HG03354 (cell line): ENCODE results near the gene EPC2.

Experiments used
- ATAC-seq: cut with Tn5 transposase; IDR thresholded peaks from one replicate; pipeline ENCODE4 v1.9.1; 2021; ENCODE audit warnings: mild to moderate bottlenecking; ENCODE audit not compliant: unreplicated experiment, poor library complexity, severe bottlenecking

Gene EPC2

DNA sequence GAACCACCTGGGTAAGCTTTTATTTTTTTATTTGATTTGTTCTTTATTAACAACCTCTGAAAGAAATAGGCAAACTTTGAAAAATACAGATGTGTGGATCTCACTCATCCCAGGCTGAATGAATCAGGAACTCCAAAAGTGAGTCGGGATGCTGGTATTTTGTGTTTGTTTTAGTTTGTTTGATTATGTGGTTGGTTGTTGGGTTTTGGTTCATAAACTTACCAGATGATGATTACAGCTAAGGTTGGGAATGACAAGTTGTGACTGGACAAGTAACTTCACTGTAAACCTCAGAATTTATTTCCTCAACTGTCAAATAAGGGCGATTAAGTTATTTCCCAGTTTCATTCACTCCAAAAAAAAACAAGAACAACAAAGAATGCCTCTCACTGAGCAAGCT lies 150.0 kb downstream of the EPC2 start:
- ATAC-seq, result no peak

DNA sequence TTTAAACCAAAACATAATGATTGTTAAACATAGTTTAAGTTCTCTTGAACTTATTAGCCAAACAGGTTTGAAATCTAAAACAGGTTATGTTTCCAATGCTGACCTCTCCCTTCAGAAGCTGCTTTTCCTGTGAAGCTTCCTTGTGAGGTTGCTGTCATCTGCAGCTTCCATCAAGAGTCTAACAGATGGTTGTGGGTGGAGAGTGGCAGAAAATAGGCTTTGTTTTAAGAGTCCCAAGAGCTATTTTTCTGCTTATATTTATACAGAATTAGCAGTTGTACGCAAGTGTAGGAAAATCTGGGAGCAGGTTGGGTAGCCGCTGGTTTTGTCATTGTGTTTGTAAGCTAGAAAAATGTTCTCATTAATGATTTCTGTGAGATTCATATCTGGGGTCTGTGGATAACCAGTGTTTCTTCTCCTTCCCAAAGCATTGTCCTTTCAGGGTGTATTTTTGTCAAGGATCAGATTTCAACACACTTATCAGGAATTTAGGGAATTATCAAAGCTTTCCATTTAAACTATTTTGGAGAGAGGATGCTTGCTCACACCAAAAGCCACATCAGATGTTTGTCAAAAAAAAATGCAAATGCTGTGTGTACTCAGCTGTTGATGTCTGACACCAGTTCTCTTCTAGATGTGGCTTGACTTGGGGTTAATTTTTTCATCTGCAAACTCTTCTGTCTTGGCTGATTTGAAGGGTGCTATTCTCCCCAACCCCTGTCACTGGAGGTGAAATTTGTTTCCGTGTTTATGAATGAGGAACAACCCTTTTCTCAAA lies 152.4 kb downstream of the EPC2 start:
- ATAC-seq, result no peak

DNA sequence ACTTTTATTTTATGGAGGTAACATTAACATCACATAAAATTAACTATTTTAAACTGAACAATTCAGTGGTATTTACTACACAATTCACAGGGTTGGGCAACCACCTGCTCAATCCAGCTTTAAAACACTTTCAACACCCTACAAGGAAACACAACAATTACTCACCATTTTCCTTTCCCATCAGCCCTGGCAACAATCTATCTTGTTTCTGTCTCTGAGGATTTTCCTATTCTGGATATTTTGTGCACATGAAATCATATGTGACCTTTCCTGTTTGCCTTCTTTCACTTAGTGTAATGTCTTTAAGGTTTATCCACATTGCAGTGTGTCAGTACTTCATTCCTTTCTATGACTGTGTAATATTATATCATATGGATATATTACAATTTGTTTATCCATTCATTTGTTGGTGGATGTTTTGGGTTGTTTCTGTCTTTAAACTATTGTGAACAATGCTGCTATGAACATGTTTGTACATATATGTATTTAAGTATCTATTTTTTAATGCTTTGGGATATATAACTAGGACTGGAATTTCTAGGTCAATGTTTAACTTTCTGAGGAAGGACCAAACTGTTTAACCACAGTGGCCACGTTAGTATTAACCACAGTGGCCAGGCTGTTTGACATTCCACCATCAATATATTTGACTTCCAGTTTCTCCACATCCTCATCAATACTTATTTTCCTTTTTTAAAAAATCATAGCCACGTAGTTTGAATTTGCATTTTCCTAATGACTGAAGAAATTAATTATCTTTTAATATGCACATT lies 158.1 kb downstream of the EPC2 start:
- ATAC-seq, result no peak

DNA sequence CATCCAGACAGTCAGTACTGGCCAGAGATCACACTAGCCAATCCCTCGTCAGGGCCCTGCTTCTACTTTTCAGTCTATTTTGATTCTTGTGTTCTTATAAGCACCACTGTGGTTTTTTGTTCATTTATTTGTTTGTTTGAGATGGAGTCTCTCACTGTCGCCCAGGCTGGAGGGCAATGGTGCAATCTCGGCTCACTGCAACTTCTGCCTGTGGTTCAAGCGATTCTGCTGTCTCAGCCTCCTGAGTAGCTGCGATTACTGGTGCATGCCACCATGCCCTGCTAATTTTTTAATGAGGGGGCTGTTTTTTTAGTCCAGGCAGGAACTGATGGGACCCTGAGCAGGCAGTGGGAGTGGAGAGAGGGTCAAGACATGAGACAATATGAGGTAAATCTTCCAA lies 165.5 kb downstream of the EPC2 start:
- ATAC-seq, result no peak

DNA sequence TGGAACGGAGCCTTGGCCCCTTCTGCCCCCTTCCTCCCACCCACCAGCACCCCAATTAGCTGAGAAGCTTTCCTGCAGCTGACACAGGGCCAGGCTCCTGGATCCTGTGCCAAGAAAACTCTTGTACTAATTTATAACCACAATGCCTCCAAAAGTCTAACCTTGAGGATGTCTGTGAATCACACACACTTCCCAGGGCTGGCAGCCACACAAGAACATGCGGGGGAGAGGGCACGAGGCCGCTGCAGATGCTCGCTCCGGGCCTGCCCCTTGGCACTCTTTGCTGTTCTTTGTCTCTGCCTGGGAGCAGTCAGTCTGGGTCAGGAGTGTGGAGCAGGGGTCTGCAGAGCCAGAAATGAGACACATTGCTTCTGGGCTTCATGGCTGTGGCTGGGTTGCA lies 167.8 kb downstream of the EPC2 start:
- ATAC-seq, result no peak

DNA sequence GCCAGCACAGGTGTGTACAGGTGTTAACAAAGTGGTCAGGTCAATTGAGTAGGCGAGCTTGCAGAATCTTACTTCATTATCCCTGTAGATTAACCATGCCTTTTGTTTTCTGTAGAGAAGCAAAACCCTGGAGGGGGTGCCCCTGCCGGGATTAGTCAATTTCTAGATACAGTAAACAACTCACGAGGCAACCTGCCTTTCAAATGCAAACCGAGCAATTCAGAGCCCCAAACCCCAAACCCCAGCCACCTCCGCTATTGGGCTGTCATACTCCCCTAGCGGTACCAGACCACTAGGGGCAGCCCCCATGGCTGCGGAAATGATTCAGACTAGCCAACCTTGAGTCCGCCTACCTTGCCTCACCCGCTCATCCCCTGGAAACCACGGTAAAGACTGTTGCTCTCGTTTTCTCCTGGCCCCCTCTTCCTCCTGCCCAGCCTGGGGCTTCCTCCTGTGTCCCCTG lies 169.1 kb downstream of the EPC2 start:
- ATAC-seq, result peak; percentile 98

DNA sequence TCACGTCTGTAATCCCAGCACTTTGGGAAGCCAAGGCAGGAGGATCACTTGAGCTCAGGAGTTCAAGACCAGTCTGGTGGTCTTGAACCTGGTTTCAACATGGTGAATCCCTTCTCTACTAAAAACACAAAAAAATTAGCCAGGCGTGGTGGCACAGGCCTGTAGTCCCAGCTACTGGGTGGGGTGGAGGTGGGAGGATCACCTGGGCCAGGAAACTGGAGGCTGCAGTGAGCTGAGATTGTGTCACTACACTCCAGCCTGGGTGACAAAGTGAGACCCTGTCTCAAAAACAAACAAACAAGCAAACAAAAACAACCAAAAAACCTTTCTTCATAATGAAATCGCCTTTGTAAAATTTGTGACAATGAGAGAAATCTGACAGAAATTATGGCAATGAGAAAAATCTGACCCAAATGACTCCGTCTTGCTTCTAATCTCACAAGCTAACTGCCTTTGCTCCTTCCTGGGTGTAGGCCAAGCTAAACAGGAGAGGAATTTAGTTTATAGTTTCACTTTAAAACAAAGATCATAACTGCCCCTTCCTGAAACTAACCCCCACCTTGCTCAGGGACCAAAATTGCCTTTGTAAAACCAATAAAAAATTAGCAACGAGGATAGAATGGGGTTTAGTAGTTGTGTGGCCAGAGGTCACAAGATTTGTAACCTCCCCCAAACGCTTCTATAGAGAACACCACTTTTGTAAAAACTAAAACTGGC lies 169.8 kb downstream of the EPC2 start:
- no peak for ATAC-seq

DNA sequence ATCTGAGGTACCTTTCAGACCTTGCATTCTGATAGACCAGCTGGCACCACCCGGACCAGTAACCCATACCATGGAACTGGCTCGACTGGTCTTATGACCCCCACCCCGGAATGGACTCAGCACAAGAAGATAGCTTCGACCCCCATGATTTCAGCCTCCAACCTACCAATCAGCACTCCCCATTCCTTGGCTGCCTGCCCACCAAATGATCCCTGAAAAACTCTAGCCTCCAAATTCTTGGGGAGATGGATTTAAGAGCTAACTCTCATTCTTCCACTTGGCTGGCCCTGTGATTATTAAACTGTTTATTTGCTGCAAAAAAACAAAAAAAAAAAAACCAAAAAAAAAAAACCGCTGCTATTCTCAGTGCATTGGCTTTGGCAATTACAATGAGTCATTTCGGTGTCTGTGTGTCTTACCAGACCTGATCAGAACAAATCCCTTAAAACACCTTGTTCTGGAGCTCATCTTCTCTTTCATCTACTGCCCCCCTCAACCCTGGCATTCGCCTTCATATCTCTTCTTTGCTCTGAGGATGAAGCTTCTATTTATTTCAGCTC lies 170.4 kb downstream of the EPC2 start:
- ATAC-seq, result no peak

DNA sequence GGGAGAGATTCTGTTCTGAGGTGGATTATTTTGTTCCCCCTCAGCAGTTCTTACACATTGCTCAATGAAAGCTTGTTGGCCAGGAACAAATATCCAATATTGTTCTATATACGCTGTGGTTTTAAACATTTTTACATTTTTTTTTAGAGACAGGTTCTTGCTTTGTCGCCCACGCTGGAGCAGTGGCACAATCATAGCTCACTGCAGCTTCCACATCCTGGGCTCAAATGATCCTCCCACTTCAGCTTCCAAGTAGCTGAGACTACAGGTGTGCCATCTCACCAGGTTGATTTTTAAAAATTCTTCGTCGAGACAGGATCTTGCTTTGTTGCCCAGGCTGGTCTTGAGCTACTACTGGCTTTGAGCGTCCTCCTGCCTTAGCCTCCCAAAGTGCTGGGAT lies 171.6 kb downstream of the EPC2 start:
- no peak for ATAC-seq

DNA sequence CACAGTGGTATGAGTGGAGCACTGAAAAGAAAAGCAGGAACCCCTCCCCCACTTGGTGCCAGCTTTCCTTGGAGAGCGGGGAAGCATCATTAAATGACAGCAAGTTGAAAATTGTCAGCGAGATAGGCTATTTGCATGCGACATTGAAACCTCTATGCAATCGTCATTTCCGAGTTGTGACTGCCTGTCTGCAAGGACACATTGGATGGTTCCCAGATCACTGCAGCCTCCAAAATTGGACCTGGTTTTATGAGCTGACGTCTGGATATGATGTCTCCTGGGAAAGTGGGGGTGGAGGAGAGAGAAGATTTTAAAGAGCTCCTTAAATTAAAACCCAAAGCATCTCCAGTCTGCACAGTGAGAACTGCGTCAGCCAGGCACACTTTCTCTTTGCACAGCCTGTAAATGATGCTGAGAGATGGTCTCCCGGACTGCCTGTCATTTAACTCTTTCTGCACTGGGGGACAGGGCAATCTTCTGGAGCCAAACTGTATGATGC lies 172.7 kb downstream of the EPC2 start:
- ATAC-seq, result no peak

DNA sequence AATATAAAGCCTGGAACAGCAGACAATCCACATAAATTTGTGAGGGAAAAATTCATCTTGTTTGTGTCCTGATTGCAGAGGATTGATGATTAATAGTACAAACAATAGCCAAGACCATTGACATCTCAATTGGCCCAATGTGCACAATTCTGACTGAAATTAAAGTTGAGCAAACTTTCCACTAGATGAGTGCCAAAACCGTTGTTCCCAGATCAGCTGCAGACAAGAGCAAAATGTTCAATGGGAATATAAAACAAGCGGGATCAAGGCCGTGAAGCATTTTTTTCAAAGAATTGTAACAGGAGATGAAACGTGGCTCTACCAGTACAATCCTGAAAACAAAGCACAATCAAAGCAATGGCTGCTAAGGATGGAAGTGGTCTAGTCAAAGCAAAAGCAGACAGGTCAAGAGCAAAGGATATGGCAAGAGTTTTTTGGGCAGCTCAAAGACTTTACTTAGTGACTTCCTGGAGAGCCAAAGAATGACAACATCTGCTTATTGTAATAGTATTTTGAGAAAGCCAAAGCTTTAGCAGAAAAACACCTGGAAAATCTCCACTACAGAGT lies 174.6 kb downstream of the EPC2 start:
- ATAC-seq, result no peak

DNA sequence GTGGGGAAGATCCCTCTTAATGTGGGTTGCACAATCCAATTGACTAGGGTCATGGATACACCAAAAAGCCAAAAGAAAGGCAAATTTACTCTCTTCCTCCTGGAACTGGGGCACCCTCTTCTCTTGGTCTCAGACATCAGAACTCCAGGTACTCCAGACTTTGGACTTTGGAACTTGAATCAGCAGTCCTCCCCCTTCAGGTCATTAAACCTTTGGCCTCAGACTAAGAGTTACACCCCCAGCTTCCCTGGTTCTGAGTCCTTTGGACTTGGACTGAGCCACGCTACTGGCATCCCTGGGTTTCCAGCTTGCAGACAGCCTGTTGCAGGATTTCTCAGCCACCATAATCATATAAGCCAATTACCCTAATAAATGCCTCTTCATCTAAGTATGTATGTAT lies 179.6 kb downstream of the EPC2 start:
- ATAC-seq, result no peak

DNA sequence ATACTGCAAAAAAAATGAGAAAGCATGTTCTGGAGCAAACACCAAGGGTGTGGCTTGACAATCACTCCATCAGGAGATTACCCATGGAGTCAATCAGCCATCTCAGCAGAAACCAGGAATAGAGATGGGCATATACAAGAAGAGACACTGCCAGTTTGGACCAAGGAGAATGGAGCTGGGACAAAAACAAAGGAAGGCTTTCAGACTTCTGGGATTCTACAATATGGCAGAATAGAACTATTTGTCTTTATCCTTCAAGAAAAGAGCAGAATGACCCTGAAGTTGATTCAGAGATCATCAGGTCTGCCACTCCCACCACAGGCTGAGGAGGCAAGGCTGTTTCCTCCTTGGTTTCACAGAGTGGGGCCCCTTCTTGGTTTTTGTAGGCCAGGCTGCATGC lies 182.2 kb downstream of the EPC2 start:
- no peak for ATAC-seq

DNA sequence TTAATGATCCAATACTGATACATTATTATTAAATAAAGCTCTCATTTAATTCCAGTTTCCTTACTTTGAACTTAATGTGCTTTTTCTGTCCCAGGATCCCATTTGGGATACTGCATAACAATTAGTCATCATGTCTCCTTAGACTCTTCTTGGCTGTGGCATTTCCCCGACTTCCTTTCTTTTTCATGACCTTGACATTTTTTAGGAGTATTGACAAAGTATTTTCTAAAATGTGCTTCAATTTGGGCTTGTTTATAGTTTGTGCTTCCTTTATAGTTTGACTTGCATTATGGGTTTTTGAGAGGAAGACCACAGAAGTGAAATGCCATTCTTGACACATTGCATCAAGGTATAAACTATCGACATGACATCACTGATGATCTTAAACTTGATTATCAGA lies 184.4 kb downstream of the EPC2 start:
- ATAC-seq, result no peak

DNA sequence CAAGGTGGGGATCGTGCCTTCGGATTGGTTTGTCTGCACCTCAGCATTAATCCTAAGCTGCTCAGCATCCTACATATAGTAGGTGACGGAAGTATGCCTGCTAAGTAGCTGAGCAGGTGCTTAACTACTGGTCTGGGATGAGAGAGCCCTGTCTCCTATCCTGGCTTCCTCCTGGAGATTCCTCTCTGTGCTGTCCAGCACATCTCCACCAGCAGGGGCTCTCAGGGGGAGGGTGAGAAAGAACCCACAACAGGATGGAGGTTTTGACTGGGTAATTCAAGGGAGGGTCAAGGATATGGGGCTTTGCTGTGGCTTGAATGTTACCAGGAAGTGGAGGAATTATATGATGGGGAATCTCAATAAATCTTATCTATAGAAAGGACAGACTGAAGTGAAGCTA lies 185.1 kb downstream of the EPC2 start:
- no peak for ATAC-seq

DNA sequence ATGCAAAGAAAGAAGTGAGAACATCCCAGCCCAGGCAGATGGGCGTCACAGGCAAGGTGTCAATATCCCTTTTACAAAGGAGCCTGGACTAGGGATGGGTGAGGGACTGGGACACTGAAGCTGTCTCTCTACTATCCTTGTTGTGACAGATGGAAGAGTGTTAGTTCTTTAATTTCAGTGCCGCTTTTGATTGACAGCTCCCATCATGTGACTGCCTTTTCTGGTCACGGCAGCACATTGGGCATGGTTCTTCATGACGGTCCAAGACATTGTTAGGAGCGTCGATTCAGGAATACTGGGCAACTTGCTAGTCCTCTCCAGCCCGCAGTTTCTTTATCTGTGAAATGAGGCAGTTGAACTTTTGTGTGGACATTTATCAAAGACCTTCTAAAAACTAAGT lies 188.1 kb downstream of the EPC2 start:
- ATAC-seq, result no peak
